Upper lobe of right lung (tissue), 1 donor: ENCODE data around the gene FABP3. TPM values are rescaled to one million over a fixed set of nuclear protein-coding genes. Genes with fewer than 3 reads are reported as not detected.
A peak's percentile ranks its signal among the peaks of the same experiment; 100 is the strongest.

Experiments used
- ATAC-seq: fragments of 200-7000 bp; cut with Tn5 transposase; one replicate; pipeline ENCODE4 v1.9.1; 2020; ENCODE audit warnings: mild to moderate bottlenecking, moderate library complexity
- DNase-seq: peaks from one replicate; pipeline ENCODE4 v3.0.0-alpha.2; 2020
- H3K27ac ChIP-seq: fragments of 200-600 bp; one replicate; pipeline ENCODE4 v1.8.0; 2022
- H3K27me3 ChIP-seq: fragments of 200-600 bp; one replicate; pipeline ENCODE4 v1.8.0; 2022; ENCODE audit warnings: mild to moderate bottlenecking
- H3K36me3 ChIP-seq: fragments of 200-600 bp; one replicate; pipeline ENCODE4 v1.8.0; 2022
- H3K4me1 ChIP-seq: fragments of 200-600 bp; one replicate; pipeline ENCODE4 v1.8.0; 2022
- H3K4me3 ChIP-seq: fragments of 200-600 bp; one replicate; pipeline ENCODE4 v1.8.0; 2022; ENCODE audit warnings: mild to moderate bottlenecking
- H3K9me3 ChIP-seq: fragments of 200-600 bp; one replicate; pipeline ENCODE4 v1.8.0; 2022
- intact Hi-C: fragments of 100-400 bp; cut with DNase I; formaldehyde crosslinking; loops from one replicate; pipeline ENCODE4 v1.11.0; 2022
- total RNA-seq: library from RNA; stranded (reverse); fragmentation: NEBNext Ultra II Directional; extraction: Animal tissue kit (Norgen Biotek cat#: 25700); gene quantifications from one replicate; pipeline ENCODE4 v1.2.1, GENCODE V29; 2021
- TF ChIP-seq, protein P1 (sequence below): fragments of 200-600 bp; IDR thresholded peaks from one replicate; pipeline ENCODE4 v1.8.0; 2022; ENCODE audit warnings: antibody characterized with exemption
- donor health status: DM: no; HTN: yes; CAD: no; lungs with severe emphysema.

The FABP3 gene
- total RNA-seq, 1 donor from 2014 or later: 63.6 TPM

DNA sequence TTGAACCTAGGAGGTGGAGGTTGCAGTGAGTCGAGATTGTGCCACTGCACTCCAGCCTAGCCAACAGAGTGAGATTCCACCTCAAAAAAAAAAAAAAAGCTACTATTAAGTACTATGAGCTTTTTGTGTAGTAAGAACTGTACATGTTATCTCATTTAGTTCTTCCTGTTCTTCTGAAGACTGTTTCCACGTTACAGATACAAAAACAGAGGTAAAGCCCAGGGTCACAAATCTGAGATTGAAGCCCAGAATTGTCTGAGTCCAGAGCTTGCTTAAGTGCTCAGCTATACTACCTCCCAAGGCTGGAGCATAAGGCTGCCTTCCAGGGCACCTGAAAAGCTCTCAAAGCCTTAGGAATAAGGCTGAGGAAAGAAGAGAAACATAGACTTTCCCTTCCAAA is 2.9 kb downstream of the FABP3 start:
- Histone ChIP-seq H3K36me3 (peaks cover 8% of the 10 kb centered on the region), H3K27ac (no peak overlapping the region), H3K9me3 (no peaks in the 10 kb centered on the region), H3K4me1 (peaks cover 14% of the 10 kb centered on the region), H3K27me3 (no peaks in the 10 kb centered on the region), H3K4me3 (no peak overlapping the region)
- intact Hi-C loops: no loop called here
- DNase-seq: no peak
- TF ChIP-seq, protein P1, sequence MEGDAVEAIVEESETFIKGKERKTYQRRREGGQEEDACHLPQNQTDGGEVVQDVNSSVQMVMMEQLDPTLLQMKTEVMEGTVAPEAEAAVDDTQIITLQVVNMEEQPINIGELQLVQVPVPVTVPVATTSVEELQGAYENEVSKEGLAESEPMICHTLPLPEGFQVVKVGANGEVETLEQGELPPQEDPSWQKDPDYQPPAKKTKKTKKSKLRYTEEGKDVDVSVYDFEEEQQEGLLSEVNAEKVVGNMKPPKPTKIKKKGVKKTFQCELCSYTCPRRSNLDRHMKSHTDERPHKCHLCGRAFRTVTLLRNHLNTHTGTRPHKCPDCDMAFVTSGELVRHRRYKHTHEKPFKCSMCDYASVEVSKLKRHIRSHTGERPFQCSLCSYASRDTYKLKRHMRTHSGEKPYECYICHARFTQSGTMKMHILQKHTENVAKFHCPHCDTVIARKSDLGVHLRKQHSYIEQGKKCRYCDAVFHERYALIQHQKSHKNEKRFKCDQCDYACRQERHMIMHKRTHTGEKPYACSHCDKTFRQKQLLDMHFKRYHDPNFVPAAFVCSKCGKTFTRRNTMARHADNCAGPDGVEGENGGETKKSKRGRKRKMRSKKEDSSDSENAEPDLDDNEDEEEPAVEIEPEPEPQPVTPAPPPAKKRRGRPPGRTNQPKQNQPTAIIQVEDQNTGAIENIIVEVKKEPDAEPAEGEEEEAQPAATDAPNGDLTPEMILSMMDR: no peak
- ATAC-seq: no peak

DNA sequence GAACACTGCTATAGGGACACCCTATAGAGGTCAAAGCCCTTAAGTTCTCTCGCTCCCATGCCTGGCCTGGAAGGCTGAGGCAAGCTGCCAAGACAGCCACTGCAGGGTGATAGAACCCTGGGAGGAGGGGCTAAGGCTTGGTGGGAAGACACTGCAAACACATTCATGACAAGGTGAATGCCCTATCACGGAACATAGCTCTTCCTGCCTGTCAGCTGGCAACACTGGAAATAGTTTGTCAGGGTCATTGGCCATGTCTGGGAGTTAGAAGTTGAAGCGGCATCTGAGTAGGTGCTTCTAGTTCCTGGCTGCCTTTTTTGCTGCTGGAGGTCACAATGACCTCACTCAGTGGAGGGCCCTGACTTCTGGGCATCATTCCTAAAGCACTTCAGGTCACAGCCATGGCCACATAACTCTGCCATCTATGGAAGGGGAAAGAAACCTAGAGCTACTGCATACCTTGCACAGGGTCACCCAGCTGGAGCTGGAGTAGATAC is 4.2 kb downstream of the FABP3 start:
- intact Hi-C loops: no loop called here
- TF ChIP-seq, protein P1: no peak
- Histone ChIP-seq H3K4me1 (peaks cover 9% of the 10 kb centered on the region), H3K4me3 (no peak overlapping the region), H3K9me3 (no peaks in the 10 kb centered on the region), H3K27me3 (no peaks in the 10 kb centered on the region), H3K27ac (no peak overlapping the region), H3K36me3 (peaks cover 21% of the 10 kb centered on the region)
- DNase-seq: no peak
- peak; percentile 39 for ATAC-seq

DNA sequence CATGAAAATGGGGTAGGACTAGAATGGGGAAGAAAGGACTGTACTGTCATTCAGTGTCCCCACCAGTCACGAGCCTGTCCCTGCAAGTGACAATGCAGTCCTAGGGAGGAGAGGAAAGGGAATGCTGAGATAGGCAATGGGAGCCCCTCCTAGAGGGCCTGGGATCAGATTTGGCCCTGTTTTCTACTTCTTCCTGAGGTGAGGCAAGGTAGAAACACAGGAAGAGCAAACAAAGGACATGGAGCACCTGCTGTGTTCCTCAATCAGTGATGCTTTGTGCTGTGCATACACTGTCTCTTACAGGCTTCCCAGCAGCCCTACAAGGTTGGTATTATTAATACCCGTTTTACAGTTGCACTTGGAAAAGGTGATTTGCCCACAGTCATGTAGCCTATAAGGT is 6.1 kb downstream of the FABP3 start:
- H3K27me3 ChIP-seq: no peaks in the 10 kb centered on the region
- DNase-seq: no peak
- intact Hi-C loops: no loop called here
- H3K27ac ChIP-seq: no peak overlapping the region
- H3K9me3 ChIP-seq: no peaks in the 10 kb centered on the region
- peaks cover 26% of the 10 kb centered on the region for H3K36me3 ChIP-seq
- ATAC-seq: peak; percentile 10
- no peaks in the 10 kb centered on the region for H3K4me1 ChIP-seq
- TF ChIP-seq, protein P1: no peak
- no peak overlapping the region for H3K4me3 ChIP-seq

DNA sequence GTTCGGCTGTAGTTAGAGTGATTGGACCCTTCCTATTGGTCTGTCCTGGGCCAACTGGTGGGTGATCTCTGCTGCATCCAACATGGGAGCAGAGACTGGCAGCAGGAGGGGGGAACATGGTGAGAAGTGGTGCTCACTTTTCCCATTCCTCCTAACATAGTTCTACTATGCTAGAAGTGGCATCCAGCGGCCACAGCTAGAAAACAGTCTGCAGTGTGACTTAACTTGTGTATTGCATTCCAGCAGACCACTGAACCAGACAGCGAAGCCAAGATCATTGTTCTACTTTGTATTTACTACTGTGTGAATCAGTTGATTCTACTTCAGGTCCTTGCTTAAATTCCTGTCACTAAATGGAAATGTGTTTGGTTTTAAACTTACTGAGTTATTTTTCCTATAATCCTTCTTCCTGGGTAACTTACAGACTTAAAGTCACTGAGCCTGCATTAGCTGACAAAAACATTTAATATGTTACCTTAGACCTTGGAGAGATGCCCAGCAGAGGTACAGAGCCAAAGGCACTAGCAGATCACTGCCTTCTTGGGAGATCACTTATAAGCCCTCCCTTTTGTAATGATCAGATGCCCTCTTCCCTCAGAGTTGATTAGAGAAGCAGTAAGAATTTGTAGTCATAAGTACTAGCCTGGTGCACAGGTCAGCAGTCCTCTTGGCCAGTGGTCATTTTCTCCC is 8.2 kb downstream of the FABP3 start:
- DNase-seq: no peak
- Histone ChIP-seq H3K27me3 (no peaks in the 10 kb centered on the region), H3K9me3 (no peaks in the 10 kb centered on the region), H3K36me3 (peaks cover 26% of the 10 kb centered on the region), H3K4me3 (no peak overlapping the region), H3K27ac (no peak overlapping the region), H3K4me1 (no peaks in the 10 kb centered on the region)
- intact Hi-C loops: no loop called here
- no peak for ATAC-seq
- TF ChIP-seq, protein P1: no peak

DNA sequence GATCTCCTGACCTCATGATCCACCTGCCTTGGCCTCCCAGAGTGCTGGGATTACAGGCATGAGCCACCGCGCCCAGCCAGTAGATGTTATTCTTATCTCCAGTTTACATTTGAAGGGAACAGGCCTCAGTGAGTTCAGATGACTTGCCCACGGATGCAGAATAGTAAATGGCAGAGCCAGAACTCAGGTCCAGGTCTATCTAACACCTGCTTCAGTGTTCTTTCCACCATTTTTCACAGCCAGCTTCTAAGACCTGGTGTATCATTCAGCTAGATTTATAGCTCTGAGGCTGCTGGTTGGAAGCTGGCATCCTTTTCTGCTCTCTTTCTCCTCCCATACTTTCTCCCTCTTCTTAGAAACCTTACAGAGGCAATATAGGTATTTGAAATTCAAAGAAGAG is 10.8 kb downstream of the FABP3 start:
- Histone ChIP-seq H3K27me3 (no peaks in the 10 kb centered on the region), H3K4me1 (no peaks in the 10 kb centered on the region), H3K36me3 (peaks cover 26% of the 10 kb centered on the region), H3K27ac (no peak overlapping the region), H3K9me3 (no peaks in the 10 kb centered on the region), H3K4me3 (no peak overlapping the region)
- TF ChIP-seq, protein P1: no peak
- no peak for DNase-seq
- intact Hi-C loops: no loop called here
- no peak for ATAC-seq
